Osteoblast (primary cell): Measurements from ENCODE around the gene KISS1R. TPM values are rescaled to one million over a fixed set of nuclear protein-coding genes. Genes with fewer than 3 reads are reported as not detected.

ENCODE experiments used
- DNase-seq: peaks from one replicate; pipeline ENCODE4 v3.0.0; 2011; ENCODE audit warnings: low spot score, mixed read lengths; ENCODE audit not compliant: insufficient read length; ENCODE audit errors: missing footprints
- H2AFZ ChIP-seq: 2 replicates; pipeline ENCODE4 v1.6.0; 2011; ENCODE audit warnings: mild to moderate bottlenecking, low read length
- H3K27ac ChIP-seq: 2 replicates; pipeline ENCODE4 v1.5.1; 2011; ENCODE audit warnings: mild to moderate bottlenecking, low read depth, low read length, moderate library complexity
- H3K27me3 ChIP-seq: 2 replicates; pipeline ENCODE4 v1.6.0; 2012; ENCODE audit warnings: mild to moderate bottlenecking, control low read depth, inconsistent platforms, low read length, moderate library complexity; ENCODE audit not compliant: insufficient read depth
- H3K36me3 ChIP-seq: 2 replicates; pipeline ENCODE4 v1.5.1; 2011; ENCODE audit warnings: mild to moderate bottlenecking, low read length, control low read depth, moderate library complexity; ENCODE audit not compliant: insufficient read depth
- H3K4me1 ChIP-seq: 2 replicates; pipeline ENCODE4 v1.5.1; 2011; ENCODE audit warnings: mild to moderate bottlenecking, low read length, control low read depth, moderate library complexity; ENCODE audit not compliant: insufficient read depth
- H3K4me2 ChIP-seq: 2 replicates; pipeline ENCODE4 v1.6.0; 2011; ENCODE audit warnings: mild to moderate bottlenecking, low read length; ENCODE audit not compliant: insufficient read depth
- H3K4me3 ChIP-seq: fragments of 200-600 bp; sonication (generic); 3 replicates; pipeline ENCODE4 v1.5.1; 2012; ENCODE audit warnings: mild to moderate bottlenecking, low read length, inconsistent platforms; ENCODE audit not compliant: insufficient read depth
- H3K79me2 ChIP-seq: 2 replicates; pipeline ENCODE4 v1.6.0; 2012; ENCODE audit warnings: mild to moderate bottlenecking, low read length, control low read depth, inconsistent platforms; ENCODE audit not compliant: insufficient read depth
- H3K9me3 ChIP-seq: 2 replicates; pipeline ENCODE4 v1.5.1; 2011; ENCODE audit warnings: low read depth, low read length, control low read depth
- H4K20me1 ChIP-seq: 2 replicates; pipeline ENCODE4 v1.6.0; 2012; ENCODE audit warnings: mild to moderate bottlenecking, low read length, control low read depth; ENCODE audit not compliant: insufficient read depth
- total RNA-seq: library from RNA; depleted of rRNA; stranded (reverse); fragments of >200 nt; gene quantifications from 2 replicates; pipeline ENCODE4 v1.2.3, GENCODE V29; 2012
- TF ChIP-seq, protein P1 (sequence below): IDR thresholded peaks from 2 replicates; pipeline ENCODE4 v1.5.1; 2011; ENCODE audit warnings: mild to moderate bottlenecking, low read depth, low read length, moderate library complexity; ENCODE audit errors: extremely low read depth

The KISS1R gene
- total RNA-seq, 1 donor = not detected

DNA sequence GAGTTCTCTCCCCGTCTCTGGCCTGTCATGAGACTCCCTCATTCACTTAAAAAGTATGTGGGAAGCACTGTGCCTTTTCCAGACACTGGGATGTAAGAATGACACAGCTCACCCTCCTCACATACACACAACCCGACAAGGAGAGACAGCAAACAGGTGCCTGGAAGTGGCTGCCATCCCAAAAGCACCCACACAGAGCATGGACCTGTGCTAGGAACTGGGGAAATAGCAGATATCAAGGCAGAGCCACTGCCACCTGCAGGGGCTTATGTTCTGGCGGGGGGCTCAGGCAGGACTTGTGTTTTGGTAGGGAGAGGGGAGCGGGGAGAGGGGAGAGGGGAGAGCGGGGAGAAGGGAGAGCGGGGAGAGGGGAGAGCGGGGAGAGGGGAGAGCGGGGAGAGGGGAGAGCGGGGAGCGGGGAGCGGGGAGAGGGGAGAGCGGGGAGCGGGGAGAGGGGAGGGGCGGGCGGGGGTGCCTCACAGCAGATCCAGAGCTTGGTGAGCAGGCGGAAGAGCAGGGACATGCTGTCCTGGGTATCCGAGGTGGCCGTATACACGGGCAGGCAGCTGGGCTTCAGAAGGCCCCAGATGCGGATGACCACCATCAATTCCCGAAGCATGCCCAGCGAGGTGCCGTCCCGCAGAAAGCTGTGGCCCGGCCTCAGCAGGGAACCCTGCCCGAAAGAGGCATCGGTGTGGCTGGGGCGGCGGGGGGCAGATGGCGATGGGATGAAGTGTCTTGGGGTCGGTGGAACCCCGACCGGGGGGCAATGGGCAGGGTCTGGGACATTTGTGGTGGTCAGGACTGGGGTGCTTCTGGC, 45.5 kb upstream of the KISS1R start:
- Histone ChIP-seq H2AFZ (no peak overlapping the region), H3K79me2 (no peaks in the 10 kb centered on the region), H3K4me1 (peaks cover 16% of the 10 kb centered on the region), H4K20me1 (peaks cover 11% of the 10 kb centered on the region), H3K36me3 (peaks cover 24% of the 10 kb centered on the region), H3K9me3 (no peaks in the 10 kb centered on the region), H3K4me2 (no peak overlapping the region), H3K27me3 (no peaks in the 10 kb centered on the region), H3K27ac (no peak overlapping the region), H3K4me3 (no peak overlapping the region)
- peak; percentile 92 for DNase-seq
- TF ChIP-seq, protein P1, sequence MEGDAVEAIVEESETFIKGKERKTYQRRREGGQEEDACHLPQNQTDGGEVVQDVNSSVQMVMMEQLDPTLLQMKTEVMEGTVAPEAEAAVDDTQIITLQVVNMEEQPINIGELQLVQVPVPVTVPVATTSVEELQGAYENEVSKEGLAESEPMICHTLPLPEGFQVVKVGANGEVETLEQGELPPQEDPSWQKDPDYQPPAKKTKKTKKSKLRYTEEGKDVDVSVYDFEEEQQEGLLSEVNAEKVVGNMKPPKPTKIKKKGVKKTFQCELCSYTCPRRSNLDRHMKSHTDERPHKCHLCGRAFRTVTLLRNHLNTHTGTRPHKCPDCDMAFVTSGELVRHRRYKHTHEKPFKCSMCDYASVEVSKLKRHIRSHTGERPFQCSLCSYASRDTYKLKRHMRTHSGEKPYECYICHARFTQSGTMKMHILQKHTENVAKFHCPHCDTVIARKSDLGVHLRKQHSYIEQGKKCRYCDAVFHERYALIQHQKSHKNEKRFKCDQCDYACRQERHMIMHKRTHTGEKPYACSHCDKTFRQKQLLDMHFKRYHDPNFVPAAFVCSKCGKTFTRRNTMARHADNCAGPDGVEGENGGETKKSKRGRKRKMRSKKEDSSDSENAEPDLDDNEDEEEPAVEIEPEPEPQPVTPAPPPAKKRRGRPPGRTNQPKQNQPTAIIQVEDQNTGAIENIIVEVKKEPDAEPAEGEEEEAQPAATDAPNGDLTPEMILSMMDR = no peak

DNA sequence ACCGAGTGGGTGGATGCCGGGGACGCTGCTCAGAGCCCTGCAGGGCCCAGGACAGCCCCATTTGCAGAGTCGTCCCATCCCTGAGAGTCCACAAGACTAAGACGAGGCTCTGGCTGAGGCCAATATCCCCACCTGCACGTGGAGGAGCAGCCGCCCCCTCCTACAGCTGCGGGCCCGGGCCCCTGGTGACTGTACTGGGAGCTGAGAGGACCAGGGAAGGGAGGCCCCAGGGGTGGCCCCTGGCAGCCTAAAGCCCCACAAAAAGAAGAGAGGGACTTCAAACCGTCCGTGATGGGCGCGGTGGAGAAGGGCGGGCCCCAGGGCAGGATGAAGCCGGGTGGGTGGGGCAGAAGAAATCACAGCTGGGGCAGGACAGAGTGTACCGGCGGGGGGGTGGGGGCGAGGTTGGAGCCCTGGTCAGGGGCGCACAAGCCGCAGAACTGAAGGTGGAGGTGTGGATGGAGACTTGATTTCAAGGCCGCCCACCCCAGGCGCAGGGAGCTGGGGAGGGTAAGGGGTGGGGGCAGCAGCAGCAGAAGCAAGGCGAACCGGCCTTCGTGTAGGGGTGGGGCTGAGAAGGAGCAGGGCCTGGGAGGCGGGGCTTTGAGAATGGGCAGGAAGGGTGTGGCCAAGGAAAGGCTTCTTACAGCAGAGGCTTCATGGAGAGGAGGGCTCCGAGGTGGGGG, 44.7 kb upstream of the KISS1R start:
- H3K27me3 ChIP-seq = no peaks in the 10 kb centered on the region
- DNase-seq = peak; percentile 97
- H3K4me1 ChIP-seq = peaks cover 16% of the 10 kb centered on the region
- H3K4me3 ChIP-seq = no peak overlapping the region
- H4K20me1 ChIP-seq = peaks cover 11% of the 10 kb centered on the region
- H3K4me2 ChIP-seq = no peak overlapping the region
- no peaks in the 10 kb centered on the region for H3K79me2 ChIP-seq
- peaks cover 21% of the 10 kb centered on the region for H3K36me3 ChIP-seq
- TF ChIP-seq, protein P1 = no peak
- H3K9me3 ChIP-seq = no peaks in the 10 kb centered on the region
- H3K27ac ChIP-seq = no peak overlapping the region
- no peak overlapping the region for H2AFZ ChIP-seq

DNA sequence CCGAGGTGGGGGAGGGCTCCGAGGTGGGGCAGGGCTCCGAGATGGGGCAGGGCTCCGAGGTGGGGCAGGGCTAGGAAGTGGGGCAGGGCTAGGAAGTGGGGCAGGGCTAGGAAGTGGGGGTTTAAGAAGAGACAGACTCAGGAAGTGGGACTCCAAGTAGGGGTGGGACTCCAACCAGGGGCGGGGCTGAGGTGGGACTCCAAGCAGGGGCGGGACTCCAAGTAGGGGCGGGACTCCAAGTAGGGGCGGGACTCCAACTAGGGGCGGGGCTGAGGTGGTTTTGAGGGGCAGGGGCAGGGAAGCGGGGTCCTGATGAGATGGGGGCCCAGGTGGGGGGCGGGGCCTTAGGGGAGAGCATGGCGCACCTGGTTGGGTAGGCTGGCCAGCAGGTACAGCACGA, 44.0 kb upstream of the KISS1R start:
- no peaks in the 10 kb centered on the region for H3K79me2 ChIP-seq
- TF ChIP-seq, protein P1 = no peak
- no peaks in the 10 kb centered on the region for H3K27me3 ChIP-seq
- peaks cover 11% of the 10 kb centered on the region for H4K20me1 ChIP-seq
- no peak overlapping the region for H3K27ac ChIP-seq
- no peak overlapping the region for H3K4me2 ChIP-seq
- H3K9me3 ChIP-seq = no peaks in the 10 kb centered on the region
- peaks cover 16% of the 10 kb centered on the region for H3K4me1 ChIP-seq
- H3K4me3 ChIP-seq = no peak overlapping the region
- DNase-seq = no peak
- H2AFZ ChIP-seq = no peak overlapping the region
- peaks cover 14% of the 10 kb centered on the region for H3K36me3 ChIP-seq

DNA sequence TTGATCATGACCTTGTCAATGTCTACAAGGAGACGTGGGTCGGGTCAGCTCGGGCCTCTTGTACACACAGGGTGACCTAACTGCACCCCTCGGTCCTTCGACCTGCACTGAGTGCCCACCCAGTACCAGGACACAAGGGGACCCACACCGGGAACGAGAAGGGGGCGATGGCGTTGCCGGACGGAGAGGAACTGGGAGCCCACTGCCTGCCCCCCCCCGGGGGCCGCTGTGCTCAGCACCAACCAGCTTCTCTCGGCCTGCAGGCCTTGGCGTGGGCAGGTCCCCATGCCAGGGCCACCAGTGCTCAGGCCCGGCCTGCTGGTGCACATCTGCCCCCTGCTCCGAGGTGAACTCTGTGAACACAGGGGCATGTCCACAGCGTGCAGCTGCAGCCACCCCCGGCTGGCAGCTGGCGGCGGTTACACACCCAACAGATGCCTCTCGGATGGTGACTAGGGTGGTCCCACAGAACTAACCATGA, 43.5 kb upstream of the KISS1R start:
- no peak overlapping the region for H2AFZ ChIP-seq
- no peaks in the 10 kb centered on the region for H3K79me2 ChIP-seq
- no peak overlapping the region for H3K27ac ChIP-seq
- H3K4me1 ChIP-seq = peaks cover 16% of the 10 kb centered on the region
- no peaks in the 10 kb centered on the region for H3K9me3 ChIP-seq
- peaks cover 11% of the 10 kb centered on the region for H4K20me1 ChIP-seq
- no peak overlapping the region for H3K4me3 ChIP-seq
- DNase-seq = no peak
- TF ChIP-seq, protein P1 = no peak
- no peak overlapping the region for H3K4me2 ChIP-seq
- no peaks in the 10 kb centered on the region for H3K27me3 ChIP-seq
- peaks cover 9% of the 10 kb centered on the region for H3K36me3 ChIP-seq
